GM21737 (cell line): ENCODE data around the gene MED26.
"Not testable (repeated sequence)": the region's sequence is repeated elsewhere in the genome, so short reads cannot be mapped to it uniquely, and the experiment has no call there.

Experiments
- ATAC-seq: cut with Tn5 transposase; IDR thresholded peaks from one replicate; pipeline ENCODE4 v1.9.1; 2021; ENCODE audit warnings: mild to moderate bottlenecking, moderate library complexity; ENCODE audit not compliant: unreplicated experiment

The MED26 gene

DNA sequence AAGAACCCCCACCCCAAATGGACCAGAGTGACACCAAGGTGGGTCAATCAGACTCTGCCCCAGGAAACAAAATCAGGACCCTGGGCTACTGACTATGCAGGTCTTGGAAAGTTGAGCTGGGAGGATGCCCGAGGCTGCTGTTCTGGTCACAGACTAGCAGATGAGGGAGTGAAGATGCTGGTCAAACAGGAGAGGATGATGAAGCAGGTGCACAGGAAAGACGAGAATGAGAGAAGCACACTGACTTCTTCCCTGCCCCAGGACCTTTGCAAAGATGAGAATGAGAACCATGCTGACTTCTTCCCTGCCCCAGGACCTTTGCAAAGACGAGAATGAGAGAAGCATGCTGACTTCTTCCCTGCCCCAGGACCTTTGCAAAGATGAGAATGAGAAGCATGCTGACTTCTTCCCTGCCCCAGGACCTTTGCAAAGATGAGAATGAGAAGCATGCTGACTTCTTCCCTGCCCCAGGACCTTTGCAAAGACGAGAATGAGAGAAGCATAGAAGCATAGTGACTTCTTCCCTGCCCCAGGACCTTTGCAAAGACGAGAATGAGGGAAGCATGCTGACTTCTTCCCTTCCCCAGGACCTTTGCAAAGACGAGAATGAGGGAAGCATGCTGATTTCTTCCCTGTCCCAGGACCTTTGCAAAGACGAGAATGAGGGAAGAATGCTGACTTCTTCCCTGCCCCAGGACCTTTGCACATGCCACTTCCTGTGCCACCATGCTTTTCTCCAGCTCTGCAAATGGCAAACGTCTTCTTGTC lies 23.6 kb upstream of the MED26 start:
- ATAC-seq: not testable (repeated sequence)

DNA sequence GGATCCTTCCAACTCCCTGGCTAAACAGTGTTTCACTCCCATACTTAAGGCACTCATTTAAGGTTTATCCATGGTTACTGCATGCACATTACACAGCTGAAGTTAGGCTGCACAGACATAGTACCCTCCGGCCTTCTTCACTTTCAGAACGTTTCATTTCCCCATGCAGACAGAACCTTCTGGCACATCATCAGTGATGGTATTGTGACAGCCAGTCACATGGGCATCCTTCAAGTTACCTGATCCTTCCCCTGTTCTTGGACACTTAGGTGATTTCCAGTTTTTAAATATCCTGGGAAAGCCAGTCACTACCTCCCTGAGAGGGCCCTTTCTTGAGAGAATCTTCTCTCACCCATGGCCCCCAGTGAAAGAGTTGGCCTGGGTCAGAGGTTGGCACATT lies 22.8 kb upstream of the MED26 start:
- ATAC-seq: no peak

DNA sequence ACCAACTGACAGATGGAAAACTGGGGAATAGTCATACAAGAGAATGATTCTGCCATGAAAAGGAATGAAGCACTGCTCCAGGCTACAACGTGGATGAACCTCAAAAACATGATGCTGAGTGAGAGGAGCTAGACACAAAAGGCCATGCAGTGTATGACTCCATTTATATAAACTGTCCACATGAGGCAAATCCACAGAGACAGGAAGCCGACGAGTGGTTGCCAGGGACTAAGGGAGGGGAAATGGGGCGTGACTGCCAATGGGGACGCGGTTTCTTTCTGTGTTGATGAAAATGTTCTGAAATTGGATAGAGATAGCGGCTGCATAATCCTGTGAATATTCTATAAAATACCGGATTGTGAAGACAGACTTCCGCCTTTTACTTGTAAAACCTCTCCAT lies 21.7 kb upstream of the MED26 start:
- no peak for ATAC-seq

DNA sequence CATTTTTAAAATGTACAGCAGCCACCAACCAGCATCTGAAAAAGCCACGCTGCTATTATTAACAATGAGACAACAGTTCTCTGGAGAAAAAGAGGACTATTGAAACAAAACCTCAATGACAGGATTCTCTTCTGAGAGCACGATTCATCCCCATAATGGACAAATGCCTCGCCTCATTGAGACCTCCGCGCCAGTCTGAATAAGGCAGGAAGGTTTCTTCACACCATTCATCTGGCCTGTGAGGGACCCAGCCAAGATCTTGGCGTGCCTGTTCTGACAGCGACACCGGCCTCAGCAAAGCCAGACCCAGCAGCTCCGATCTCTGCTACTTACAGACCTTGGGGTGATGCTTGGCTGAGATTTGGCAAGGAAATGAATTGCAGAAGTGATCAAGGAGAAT lies 17.1 kb upstream of the MED26 start:
- no peak for ATAC-seq

DNA sequence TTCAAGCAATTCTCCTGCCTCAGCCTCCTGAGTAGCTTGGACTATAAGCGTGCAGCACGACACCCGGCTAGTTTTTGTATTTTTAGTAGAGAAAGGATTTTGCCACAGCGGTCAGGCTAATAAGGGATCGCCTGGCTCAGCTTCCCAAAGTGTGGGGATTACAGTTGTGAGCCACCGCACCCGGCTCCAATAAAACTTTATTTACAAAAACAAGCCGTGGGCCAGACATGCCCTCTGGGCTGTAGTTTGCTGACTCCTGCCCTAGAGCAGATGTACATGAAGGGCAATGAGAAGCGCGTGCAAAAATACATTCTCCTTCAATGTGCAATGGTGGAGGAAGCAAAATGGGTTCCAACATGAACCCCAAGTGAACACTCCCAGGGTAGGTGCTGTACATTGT lies 13.7 kb upstream of the MED26 start:
- no peak for ATAC-seq

DNA sequence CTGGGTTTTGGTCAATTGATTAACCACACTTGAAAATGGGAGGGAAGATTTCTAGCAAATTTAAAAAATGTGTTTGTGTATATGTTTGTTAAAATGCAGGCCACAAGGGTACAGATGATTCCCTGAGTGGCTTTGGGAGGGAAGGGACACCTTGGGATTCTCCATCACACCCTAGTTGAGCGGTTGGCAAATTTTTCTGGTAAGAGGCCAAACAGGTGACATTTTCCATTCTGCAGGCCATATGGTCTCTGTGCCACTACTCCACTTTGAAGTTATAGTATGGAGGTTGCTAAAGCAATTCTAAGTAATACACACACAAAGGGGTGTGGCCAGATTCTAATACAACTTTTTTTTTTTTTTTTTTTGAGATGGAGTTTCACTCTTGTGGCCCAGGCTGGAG lies 12.9 kb upstream of the MED26 start:
- no peak for ATAC-seq

DNA sequence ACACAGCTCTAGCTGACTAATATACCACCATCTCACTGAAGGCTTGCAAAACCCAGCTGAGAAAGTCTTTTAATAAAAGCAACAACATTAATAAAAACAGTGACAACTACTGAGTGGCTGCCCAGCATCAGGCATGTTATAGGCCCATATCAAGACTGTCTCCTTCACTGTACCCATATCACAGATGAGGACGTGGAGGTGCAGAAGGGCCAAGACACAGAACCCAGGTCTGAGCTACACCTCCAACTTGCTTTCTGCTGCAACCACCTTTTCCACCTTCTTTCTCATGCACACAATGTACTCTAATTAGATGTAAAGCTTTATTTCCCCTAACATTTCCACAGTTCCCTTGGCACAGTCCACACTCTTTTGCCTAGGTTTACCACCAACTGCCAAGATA lies 10.7 kb upstream of the MED26 start:
- ATAC-seq: no peak

DNA sequence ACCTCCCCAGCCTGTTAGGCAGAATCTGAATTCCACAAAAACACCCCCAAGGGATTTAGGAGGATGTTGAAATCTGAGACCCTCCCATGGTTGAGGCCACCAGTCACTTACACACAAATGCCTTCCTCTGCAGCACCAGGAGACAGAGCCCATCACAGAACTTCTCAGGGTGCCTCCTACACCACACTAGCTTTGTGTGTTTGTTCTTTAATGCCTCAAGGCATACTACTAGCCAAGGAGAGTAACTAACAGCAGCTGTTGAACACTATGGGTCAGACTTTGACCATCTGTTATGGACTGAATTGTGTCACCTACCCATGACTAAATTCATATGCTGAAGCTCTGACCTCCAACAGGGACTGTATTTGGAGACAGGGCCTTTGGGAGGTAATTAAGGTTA lies 9.5 kb upstream of the MED26 start:
- ATAC-seq: no peak

DNA sequence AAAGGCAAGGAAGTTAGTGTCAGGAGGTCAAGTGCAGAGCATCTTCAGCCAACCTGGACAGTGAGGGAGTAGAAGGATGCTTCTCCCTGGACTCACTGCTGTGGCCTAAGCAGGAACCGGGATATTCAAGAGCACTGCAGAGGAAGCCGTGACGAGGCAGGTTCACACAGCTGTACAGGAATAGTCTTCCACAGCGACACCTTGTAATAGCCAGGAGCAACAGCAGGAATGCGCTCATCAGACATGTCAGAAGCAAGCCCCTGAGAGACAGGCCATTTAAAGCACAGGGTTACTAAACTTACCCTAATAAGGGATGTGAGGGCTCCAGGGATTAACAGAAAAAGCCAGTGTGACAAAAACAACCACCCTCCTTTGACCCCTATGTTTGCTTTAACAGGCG lies 3.5 kb upstream of the MED26 start:
- no peak for ATAC-seq

DNA sequence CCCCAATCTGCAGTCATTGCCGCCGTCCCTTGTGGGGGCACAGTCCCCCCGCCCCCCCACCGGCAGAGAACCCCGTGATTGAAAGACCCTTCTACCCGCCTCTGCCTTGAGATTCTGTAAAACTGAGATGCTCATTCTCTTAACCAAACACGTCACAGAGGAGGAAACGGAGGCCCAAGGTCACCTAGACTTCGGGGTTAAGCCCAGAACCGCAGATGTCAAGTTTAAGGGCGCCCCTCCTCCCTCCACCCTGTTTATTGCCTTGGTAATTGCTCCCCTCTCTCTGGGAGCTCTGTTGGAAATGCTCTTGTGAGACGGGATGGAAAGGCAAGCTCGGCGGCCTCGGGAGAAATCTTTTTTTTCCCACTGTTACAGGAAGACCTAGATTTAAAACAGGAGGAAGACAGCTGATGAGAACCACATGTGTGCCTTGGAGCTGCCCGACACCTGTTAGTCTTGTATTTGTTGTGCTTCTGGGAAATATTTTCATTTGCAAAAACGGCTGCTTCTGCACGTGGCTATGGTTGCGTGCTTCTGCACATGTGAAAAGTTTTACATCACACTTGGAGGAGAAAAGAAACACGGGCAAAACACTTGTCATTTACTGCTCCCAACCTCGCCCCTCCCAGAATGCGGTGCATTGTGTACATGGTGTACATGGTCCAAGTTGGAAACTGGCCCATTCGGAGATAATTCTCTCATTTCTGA lies 1.1 kb upstream of the MED26 start:
- no peak for ATAC-seq

DNA sequence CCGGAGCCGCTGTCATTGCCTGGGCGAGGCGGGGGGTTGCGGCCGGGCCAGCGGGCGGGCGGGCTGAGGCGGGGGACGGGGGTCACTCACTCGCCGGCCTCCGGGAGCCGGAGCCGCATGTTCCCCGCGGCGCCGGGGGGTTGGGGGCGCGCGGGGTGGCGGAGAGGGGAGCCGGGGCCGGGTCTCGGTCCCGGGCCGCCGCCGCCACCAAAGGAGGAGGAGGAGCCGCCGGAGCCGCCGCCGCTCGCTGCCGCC lies 149 bp downstream of the MED26 start:
- no peak for ATAC-seq

DNA sequence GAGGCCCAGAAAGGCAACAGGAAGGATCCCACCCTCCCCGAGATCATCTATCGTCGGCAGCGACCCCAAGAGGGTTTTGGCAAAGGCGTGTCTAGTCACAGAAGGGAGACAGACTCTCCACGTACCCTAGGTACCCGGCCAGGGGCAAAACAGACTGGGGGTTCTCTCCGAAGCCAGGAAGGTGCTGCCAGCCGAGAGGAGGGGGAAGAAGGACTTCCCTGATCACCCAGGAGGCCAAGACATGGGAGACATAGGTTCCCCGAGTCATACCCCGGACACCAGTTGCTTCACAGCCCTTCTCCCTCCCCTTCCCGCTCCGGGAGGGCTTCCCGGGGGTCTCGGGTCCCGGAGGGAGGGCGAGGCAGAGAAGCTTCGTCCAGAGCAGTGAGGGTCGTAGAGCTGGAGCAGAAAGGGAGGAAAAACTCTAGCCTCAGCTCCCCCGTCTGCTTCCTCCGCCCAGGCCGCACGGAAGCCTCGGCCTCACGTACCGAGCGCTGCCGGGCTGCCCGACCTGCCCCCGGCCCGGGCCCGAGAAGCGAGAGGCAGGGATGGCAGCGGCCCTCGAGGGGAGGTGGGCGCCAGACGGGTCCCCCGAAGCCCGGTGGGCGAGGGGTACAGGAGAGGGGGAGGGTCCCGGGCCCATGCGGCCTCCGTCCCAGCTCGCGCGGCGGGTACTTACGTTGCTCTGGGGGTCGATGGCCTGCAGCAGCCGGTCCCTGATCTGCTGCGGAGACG lies 644 bp downstream of the MED26 start:
- no peak for ATAC-seq

DNA sequence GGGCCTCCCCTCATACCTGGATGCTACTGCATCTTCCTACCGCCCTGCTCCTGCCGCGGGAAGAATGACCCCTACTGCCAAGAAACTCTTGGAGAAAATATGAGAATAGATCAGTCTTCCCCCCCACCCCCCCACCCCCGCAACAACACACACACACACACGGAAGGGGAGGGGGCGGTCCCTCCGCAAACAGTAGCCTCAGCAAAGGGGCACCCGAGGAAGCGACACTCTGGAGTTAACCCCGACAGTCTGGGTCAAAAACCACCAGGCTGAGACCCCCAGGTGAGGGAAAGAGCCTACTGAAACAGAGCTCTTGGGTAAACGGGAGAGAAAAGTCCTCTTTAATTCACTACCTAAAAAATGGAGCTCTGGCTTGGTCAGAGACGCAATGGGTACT lies 1.2 kb downstream of the MED26 start:
- ATAC-seq: no peak

DNA sequence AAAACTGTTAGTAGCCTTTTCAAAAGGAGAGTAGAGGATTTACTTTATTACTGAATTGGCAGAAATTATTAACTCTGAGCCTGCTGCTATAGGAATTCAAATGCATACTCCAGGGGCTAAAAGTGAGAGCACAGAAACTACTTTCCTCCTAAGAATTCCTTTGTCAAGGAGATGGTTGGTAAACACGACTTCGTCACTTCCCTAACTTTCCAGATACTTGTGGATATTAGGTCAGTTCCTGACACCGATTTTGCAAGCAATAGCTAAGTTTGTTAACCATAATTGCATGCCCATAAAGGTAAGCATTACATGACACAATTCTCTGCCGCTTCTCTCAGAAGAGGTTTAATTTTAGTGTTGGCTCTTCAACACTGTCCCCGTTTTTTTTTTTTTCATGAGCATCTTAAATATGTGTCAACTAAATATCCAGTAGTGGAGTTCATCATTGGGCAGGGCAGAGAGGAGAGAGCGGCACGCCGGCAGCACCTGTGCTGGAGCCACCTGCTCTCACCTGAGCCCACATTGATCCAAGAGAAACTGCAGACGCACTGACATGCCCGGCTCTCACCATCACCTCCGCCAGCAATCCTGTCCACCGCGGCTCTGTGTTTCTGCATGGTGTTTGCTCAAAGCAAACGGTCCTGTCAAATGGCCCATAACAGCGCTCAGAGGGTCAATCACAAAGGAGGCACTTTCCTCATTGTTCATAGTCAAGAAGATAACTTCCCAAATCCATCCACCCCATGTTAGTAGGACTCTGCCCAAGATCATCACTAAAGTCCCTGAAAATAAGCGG lies 2.6 kb downstream of the MED26 start:
- ATAC-seq: no peak

DNA sequence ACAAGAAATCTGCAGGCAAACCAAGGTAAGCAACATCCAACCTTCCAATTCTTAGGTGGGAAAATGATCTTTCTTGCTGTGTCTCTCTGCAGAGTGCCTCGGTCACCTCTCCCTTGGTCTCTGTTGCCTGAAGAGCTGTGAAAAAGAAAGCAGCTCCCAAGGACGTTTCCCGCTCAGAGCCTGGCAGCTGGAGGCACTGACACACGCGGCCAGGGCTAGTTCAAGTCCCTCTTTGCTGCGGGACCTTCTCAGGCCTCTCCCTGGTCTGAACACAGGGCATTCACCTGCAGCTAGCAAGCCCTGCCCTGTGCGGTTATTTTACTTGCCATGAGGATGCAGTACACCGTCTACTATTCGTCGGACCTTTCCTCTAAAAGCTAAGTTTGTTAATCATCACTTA lies 3.8 kb downstream of the MED26 start:
- ATAC-seq: no peak

DNA sequence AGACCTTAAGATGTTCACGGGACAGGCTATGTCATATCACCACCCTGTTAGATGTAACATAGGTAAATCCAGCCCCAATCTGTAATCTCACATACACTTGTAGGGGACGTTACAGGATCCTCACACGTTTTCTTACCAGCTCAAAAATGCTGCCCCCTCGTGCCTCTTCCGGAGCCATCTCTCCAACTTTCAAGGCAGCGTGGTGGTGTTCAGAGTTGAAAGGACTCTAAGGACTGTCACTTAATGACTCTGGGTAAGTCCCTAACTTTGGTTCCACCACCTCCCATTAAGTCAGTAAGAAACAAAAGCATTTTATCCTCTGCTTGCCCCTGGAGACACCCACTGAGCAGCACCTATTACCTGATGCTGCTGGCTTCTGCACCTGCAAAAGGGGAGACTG lies 4.4 kb downstream of the MED26 start:
- ATAC-seq: no peak

DNA sequence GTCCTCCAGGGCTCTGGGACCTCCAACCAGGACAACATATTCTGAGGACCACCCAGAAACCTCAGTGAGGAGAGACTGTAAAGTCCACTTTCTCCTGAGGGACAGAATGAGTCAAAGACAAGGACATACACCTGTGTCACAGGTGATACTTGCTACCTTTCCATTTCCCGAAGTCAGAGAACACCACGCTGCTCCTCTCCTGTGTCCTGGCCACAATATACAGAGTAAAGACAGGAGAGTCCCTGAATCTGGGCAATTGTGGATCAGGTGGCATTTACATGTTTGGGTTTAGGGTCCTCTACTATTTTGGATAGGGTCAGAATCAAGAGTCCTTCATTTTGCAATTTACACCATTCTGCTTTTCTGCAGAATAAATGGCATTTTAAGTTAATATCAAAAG lies 4.9 kb downstream of the MED26 start:
- ATAC-seq: no peak

DNA sequence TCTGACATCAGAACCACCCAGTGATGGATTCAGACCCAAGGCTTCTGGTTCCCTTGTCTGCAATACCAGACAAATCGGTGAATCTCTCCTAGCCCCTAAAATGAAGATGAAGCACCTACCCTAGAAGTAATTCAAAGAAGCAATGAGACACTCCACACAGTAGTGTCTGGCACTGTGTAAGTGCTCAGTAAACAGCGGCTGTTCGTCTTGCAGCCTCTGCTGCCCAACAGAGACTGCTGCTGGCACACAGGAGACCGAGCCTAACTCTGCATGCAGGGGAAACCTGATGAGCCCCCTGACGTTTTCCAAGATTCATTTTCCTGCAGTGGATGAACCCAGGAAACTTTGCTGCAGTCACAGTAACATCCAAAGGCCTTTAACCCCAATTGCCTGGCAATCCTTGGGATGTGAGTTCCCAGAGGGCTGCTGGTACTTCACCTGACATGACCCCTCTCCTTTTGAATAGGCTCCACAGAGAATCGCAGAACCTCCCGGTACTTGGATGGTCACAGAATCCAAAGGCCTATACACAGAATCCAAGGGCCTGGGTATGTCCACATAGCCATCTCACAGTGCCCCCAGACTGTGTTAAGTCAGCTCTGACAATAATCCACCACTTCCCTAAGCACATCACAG lies 6.7 kb downstream of the MED26 start:
- no peak for ATAC-seq

DNA sequence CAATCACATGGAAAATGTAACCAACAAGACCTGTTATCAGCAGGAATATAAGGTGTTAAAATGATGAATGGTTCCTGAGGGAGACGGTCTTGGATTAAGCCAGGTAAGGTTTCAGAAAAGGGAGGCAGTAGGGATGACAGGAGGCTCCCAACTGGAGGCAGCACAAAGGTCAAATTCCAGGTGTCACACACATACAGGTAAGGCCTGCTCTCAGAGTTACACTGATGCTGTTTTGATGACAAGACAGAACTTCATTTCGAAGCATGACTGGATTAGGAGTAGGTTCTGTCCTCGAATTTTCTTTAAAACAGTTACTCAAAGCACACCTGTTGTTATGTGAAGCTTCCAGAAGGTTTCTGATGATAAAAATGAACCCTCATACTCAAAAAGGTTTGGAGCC lies 7.4 kb downstream of the MED26 start:
- ATAC-seq: no peak

DNA sequence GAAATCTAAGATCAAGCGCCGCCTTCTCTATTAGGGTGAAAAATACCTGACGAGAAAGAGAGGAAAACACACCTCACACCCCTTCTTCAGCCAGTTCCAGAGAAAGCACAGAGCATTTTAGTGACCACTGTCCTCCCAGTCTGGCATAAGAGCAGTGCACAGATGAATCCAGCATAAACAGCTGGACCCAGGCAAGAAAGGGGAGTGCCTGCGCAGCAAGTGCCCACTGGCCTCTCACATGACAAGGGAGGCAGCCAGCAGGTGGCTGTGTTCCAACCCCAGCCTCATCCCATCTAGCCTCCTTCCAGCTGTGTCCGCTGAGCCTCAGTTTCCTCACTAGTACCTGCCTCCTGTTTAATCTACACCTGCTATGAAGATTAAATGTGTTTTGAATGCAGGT lies 8.0 kb downstream of the MED26 start:
- no peak for ATAC-seq

DNA sequence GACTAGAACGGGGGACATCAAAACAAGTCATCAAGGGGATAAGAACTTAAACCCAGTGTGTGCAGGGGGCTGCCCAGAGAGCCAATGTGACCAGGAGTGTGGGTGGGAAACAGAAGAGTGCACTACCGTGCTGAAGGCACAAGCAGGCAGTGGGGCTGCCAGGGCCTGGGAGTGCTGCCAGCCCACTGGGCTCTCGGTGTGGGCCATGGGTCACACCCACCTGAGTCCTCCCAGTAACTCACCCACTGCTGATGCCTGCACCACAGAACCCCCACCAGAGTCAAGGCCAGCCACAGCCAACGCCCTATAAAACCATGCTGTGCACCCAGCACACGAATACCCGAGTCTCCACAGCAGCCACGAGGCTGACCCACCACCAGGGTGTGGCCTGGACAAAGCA lies 8.5 kb downstream of the MED26 start:
- ATAC-seq: no peak
